Kidney (tissue), 14 donors: ENCODE results near the gene ESRP2. TPM values are rescaled to one million over a fixed set of nuclear protein-coding genes. Genes with fewer than 3 reads are reported as not detected.

Source experiments
- DNase-seq, 5 donors: peaks; one replicate each; pipeline ENCODE4 v3.0.0-alpha.2; 2013 to 2020
- FAIRE-seq: peaks from 2 replicates; lab custom pipeline; 2012; peaks lifted over from hg19 to GRCh38; lab: Jason Lieb, UNC
- H3K27ac ChIP-seq, 2 donors: one replicate each; pipeline ENCODE4 v1.7.0; 2013; ENCODE audit warnings: low read depth in 2 of 2, low read length in 2 of 2, inconsistent platforms in 1 of 2
- H3K27me3 ChIP-seq: one replicate; pipeline ENCODE4 v1.7.1; 2013; ENCODE audit warnings: low read length, inconsistent platforms; ENCODE audit not compliant: control insufficient read depth, insufficient read depth
- H3K36me3 ChIP-seq, 3 donors: one replicate each; pipeline versions ENCODE4 v1.7.0 to v1.7.1; 2013; ENCODE audit warnings: low read length in 3 of 3, control low read depth in 1 of 3, inconsistent platforms in 1 of 3; ENCODE audit not compliant: insufficient read depth in 3 of 3, control insufficient read depth in 2 of 3
- H3K4me1 ChIP-seq, 3 donors: one replicate each; pipeline versions ENCODE4 v1.7.0 to v1.7.1; 2013; ENCODE audit warnings: low read length in 3 of 3, inconsistent platforms in 1 of 3, low read depth in 1 of 3; ENCODE audit not compliant: control insufficient read depth in 2 of 3, insufficient read depth in 2 of 3
- H3K4me3 ChIP-seq, 3 donors: one replicate each; pipeline versions ENCODE4 v1.7.0 to v1.8.1; 2013; ENCODE audit warnings: low read length in 3 of 3, control low read depth in 1 of 3, inconsistent platforms in 1 of 3
- H3K9ac ChIP-seq, 3 donors: one replicate each; pipeline versions ENCODE4 v1.7.0 to v1.7.1; 2013; ENCODE audit warnings: low read length in 3 of 3, control low read depth in 1 of 3, inconsistent platforms in 1 of 3
- H3K9me3 ChIP-seq, 3 donors: one replicate each; pipeline versions ENCODE4 v1.7.0 to v1.7.1; 2013; ENCODE audit warnings: low read length in 3 of 3, control low read depth in 1 of 3, inconsistent platforms in 1 of 3; ENCODE audit not compliant: control insufficient read depth in 2 of 3, insufficient read depth in 1 of 3
- intact Hi-C: fragments of 100-400 bp; cut with DNase I; formaldehyde crosslinking; loops from one replicate; pipeline ENCODE4 v1.11.1; 2022
- polyA plus RNA-seq: library from polyadenylated mRNA; stranded (reverse); fragments of 350-450 nt; fragmentation: Illumina TruSeq; extraction: RNeasy Lipid Tissue Mini Kit (QIAGEN cat#74804); gene quantifications from one replicate; pipeline ENCODE4 v1.2.3, GENCODE V29; 2014; ENCODE audit warnings: low read depth, low replicate concordance; ENCODE audit not compliant: insufficient read depth
- total RNA-seq: library from RNA; stranded (reverse); fragmentation: NEBNext Ultra II Directional; extraction: Animal tissue kit (Norgen Biotek cat#: 25700); gene quantifications from one replicate; pipeline ENCODE4 v1.2.1, GENCODE V29; 2021
- TF ChIP-seq, protein P1 (sequence below): IDR thresholded peaks from 3 replicates; pipeline ENCODE4 v1.5.1; 2012; ENCODE audit warnings: mild to moderate bottlenecking, moderate library complexity, borderline replicate concordance; ENCODE audit not compliant: insufficient read depth; ENCODE audit errors: extremely low read depth
- donor health status: control.
- donor health status: control.
- donor health status: control.
- donor health status: control.
- donor health status: control.
- donor health status: DM: yes; HTN: yes; CAD: no.
- donor health status: Normal renal cell carcinoma (clear cell type).

Gene ESRP2
- total and polyA plus RNA-seq, 2 donors from 2014 or later = 19.1 to 32.9 TPM

DNA sequence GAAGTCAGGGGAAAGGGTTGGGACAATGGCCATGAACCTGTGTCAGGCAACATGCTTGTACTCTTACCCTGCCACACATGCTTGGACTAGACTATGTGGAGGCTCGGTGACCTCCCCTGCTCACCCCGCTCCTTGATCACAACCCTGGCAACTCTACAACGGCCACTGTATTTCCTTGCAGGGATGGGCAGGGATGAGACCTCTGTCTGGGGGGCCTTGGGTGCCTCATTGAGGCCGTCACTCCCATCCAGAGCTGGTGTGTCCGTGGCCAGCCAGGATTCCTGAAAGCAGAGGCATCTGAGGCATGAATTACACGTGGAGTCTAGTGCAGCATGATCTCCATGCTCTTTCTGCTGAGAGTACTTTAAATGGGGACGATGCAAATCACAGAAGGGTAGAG lies 10.2 kb upstream of the ESRP2 start:
- Histone ChIP-seq H3K9ac (peak overlapping the region; percentile 70 to 85 (median 74)), H3K9me3 (no peaks in the 10 kb centered on the region), H3K27ac (peak overlapping the region; percentile 69 to 83), H3K36me3 (peaks cover 0 to 3% (median 2%) of the 10 kb centered on the region in 3 donors), H3K4me1 (peaks cover 0 to 42% (median 33%) of the 10 kb centered on the region in 3 donors), H3K4me3 (peak overlapping the region; percentile 81 to 99 (median 94)), H3K27me3 (no peaks in the 10 kb centered on the region)
- intact Hi-C loops = no loop called here
- DNase-seq (peak in 1 of 5 donors; percentile 60), FAIRE-seq (no peak)
- TF ChIP-seq, protein P1, sequence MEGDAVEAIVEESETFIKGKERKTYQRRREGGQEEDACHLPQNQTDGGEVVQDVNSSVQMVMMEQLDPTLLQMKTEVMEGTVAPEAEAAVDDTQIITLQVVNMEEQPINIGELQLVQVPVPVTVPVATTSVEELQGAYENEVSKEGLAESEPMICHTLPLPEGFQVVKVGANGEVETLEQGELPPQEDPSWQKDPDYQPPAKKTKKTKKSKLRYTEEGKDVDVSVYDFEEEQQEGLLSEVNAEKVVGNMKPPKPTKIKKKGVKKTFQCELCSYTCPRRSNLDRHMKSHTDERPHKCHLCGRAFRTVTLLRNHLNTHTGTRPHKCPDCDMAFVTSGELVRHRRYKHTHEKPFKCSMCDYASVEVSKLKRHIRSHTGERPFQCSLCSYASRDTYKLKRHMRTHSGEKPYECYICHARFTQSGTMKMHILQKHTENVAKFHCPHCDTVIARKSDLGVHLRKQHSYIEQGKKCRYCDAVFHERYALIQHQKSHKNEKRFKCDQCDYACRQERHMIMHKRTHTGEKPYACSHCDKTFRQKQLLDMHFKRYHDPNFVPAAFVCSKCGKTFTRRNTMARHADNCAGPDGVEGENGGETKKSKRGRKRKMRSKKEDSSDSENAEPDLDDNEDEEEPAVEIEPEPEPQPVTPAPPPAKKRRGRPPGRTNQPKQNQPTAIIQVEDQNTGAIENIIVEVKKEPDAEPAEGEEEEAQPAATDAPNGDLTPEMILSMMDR = no peak

DNA sequence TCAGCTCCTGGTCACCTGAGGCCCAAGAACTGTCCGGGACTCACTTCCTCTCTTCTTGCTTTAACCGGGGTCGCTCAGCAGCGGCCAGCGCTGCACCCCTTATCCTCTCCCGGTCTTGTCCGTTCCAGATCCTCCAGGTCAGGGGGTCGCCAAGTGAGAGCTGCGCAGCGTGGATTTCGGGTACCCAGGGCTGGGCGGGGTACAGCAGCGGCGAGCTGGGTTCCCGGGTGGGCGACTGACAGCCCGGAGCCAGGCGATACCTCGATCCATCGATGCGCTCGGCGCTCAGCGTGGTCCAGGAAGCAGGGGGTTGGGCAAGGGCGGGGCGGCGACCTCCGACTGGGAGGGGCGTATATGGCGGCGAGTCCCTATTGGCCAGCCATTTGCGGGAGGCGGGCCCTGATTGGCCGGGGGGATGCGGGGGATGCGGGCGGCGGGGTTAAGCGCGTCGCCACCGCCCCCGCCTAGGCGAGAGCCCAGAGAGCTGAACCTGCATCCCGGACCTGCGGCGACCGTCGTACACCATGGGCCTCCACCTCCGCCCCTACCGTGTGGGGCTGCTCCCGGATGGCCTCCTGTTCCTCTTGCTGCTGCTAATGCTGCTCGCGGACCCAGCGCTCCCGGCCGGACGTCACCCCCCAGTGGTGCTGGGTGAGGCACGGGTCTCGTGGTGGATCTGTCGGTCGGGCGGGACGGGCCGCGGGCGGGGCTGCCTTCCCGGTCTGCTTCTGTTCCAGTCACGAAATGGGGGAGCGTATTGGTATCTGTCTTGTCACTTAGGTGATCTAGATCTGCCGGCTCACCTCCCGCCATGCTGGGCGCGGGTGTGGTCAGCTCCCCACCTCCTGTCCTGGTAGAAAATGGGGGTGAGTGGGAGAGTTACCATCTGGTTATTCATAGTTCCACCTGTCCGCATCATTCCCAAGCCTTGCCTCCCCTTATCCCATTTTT lies 9.3 kb upstream of the ESRP2 start, which contains the start of gene PLA2G15:
PLA2G15 (plus strand) TSS at position 471 of the 951 bp plus-strand sequence; CDS start at position 525, 54 bp downstream.
- Histone ChIP-seq H3K9ac (peak within 1 kb of the TSS; percentile 70 to 85 (median 83)), H3K27me3 (no peaks in the 10 kb centered on the region), H3K9me3 (no peaks in the 10 kb centered on the region), H3K27ac (peak within 1 kb of the TSS; percentile 69 to 83), H3K4me1 (peaks cover 0 to 40% (median 33%) of the 10 kb centered on the region in 3 donors), H3K36me3 (peaks cover 0 to 3% (median 0%) of the 10 kb centered on the region in 3 donors), H3K4me3 (peak within 1 kb of the TSS; percentile 81 to 99 (median 94))
- FAIRE-seq = no peak
- TF ChIP-seq, protein P1 = no peak
- intact Hi-C loops = loop anchor here (5.0 kb wide), 1 partner anchor 82 kb away; no protein-coding TSS in a partner anchor
- peak; percentile 95 to 99 (median 97) for DNase-seq

DNA sequence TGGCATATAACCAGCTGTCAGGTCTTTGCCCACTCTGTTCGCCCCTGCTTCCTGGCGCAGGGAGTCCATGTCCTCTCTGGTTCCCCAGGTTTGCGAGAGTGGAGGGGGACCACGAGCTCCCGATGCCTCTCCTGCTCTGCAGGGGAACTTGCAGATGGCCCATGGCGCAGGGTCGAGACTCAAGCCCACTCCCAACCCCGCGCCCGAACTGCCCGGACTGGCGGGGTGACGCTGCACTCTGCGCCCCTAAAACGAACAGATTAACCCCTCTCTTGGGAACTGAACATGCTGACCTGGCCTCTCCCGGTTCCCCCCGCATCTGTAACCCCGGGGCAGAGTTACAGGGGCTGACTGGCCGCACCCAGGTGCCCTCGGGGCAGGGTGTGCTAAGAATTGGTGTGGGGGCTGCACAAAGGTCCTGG lies 8.6 kb upstream of the ESRP2 start:
- Histone ChIP-seq H3K4me1 (peaks cover 0 to 40% (median 33%) of the 10 kb centered on the region in 3 donors), H3K9ac (peak overlapping the region in 2 of 3 donors; percentile 82 to 83), H3K4me3 (peak overlapping the region; percentile 81 to 99 (median 84)), H3K27ac (peak overlapping the region; percentile 54 to 72), H3K36me3 (peaks cover 0 to under 1% (median 0%) of the 10 kb centered on the region in 3 donors), H3K9me3 (no peaks in the 10 kb centered on the region), H3K27me3 (no peaks in the 10 kb centered on the region)
- intact Hi-C loops = loop anchor here (5.0 kb wide), 1 partner anchor 83 kb away; no protein-coding TSS in a partner anchor
- TF ChIP-seq, protein P1 = no peak
- peak in 1 of 5 donors; percentile 82 for DNase-seq
- FAIRE-seq = no peak
